ENCODE measurements around the gene ANKRD6. TPM values are rescaled to one million over a fixed set of nuclear protein-coding genes. Genes with fewer than 3 reads are reported as not detected.

ANKRD6 gene
- total RNA-seq, 1 donor from 2014 or later, result 43.5 TPM

GRCh38 chr6:89662659-89663223 is 229.8 kb downstream of the ANKRD6 start:
- Mint-ChIP-seq H3K27ac (no peak overlapping the region), H3K36me3 (peaks cover 48% of the 10 kb centered on the region), H3K9me3 (no peaks in the 10 kb centered on the region), H3K4me3 (no peak overlapping the region), H3K27me3 (ENCODE audit: low read depth) (no peaks in the 10 kb centered on the region), H3K4me1 (no peaks in the 10 kb centered on the region)
- DNase-seq (ENCODE audit: low spot score in 2 of 2, unreplicated experiment in 2 of 2), result no peak
- TF ChIP-seq, protein P1, sequence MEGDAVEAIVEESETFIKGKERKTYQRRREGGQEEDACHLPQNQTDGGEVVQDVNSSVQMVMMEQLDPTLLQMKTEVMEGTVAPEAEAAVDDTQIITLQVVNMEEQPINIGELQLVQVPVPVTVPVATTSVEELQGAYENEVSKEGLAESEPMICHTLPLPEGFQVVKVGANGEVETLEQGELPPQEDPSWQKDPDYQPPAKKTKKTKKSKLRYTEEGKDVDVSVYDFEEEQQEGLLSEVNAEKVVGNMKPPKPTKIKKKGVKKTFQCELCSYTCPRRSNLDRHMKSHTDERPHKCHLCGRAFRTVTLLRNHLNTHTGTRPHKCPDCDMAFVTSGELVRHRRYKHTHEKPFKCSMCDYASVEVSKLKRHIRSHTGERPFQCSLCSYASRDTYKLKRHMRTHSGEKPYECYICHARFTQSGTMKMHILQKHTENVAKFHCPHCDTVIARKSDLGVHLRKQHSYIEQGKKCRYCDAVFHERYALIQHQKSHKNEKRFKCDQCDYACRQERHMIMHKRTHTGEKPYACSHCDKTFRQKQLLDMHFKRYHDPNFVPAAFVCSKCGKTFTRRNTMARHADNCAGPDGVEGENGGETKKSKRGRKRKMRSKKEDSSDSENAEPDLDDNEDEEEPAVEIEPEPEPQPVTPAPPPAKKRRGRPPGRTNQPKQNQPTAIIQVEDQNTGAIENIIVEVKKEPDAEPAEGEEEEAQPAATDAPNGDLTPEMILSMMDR (IDR thresholded peaks at IDR 0.05; ENCODE audit: unreplicated experiment), result no peak

DNA sequence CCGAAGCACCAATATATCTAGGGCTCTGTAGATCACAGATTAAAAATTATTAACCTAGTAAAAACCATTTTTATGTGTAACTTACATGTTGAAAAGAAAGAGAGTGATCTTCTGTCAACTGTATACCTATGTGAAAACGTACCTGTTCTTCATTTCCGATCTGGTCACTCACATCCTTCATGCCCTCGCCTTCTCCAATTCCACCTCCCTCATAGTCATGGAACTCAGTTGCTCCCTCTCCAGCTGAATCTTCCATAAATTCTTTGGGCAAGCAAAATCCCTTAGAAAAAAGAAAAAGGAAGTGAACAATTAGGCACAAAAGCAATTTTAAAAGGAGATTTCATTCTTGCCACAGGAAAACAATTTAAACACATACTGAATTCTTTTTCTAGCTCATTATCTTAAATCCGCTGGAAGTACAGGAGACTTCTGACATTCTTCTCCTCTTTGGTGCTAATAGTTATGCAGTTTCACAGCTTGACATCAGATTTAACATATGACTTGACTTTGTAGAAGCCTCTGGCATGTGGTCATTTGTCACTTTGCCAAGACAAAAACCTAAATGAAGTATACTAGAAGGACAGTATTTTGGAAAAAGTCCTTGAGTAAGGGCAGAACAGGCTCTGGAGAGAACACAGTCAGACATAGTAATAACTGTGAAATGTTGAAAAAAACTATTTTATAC is 235.1 kb downstream of the ANKRD6 start:
- DNase-seq (ENCODE audit: low spot score in 2 of 2, unreplicated experiment in 2 of 2), result no peak
- Mint-ChIP-seq H3K9me3 (no peaks in the 10 kb centered on the region), H3K4me1 (peaks cover 14% of the 10 kb centered on the region), H3K4me3 (no peak overlapping the region), H3K27me3 (ENCODE audit: low read depth) (no peaks in the 10 kb centered on the region), H3K36me3 (peaks cover 39% of the 10 kb centered on the region), H3K27ac (peak overlapping the region; percentile 41)
- TF ChIP-seq, protein P1 (IDR thresholded peaks at IDR 0.05; ENCODE audit: unreplicated experiment), result no peak

DNA sequence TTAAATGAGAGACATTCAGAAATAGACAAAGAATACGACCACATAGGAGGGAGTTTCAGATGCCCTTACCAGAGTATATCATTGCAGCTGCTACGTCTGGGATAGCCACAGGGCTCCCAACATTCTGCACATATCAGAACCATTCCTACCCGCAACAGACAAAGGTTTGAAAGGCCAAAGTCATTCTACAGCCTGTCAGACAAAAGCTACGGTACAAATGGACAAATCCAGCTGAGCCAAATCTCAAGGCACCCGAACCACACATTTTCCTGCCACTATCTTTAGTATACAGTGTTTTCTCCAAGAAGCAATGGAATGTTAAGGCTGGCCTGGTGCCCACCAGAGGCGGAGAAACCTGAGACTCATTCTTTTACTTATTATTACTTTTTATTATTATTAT is 236.1 kb downstream of the ANKRD6 start:
- Mint-ChIP-seq H3K9me3 (no peaks in the 10 kb centered on the region), H3K27ac (peak overlapping the region; percentile 25), H3K27me3 (ENCODE audit: low read depth) (no peaks in the 10 kb centered on the region), H3K4me3 (no peak overlapping the region), H3K36me3 (peaks cover 38% of the 10 kb centered on the region), H3K4me1 (peaks cover 14% of the 10 kb centered on the region)
- DNase-seq (ENCODE audit: low spot score in 2 of 2, unreplicated experiment in 2 of 2), result no peak
- TF ChIP-seq, protein P1 (IDR thresholded peaks at IDR 0.05; ENCODE audit: unreplicated experiment), result no peak

DNA sequence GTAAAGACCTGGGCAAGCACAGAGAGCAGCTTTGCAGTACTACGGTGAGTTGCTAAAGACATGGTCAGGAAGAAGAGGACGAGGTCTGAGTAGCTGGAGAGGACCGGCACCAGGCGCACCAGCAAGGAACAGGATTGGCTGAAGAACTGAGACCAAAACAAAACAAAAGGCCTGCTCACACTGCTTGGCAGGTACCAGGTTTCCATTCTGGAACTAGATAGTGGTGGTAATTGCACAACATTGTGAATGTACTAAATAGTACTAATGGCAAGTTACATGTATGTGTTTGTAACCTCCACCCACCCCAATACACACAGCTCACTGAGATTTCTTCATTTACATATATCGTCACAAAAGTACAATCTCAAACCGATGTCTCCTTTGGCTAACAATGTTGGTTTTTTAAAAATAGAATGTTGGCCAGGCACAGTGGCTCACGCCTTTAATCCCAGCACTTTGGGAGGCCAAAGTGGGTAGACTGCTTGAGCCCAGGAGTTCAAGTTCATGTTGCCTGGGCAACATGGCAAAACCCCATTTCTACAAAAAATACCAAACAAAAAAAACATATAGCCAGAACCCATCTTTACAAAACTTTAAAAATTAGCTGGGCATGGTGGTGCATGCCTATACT is 238.1 kb downstream of the ANKRD6 start:
- H3K27ac Mint-ChIP-seq, result no peak overlapping the region
- H3K4me1 Mint-ChIP-seq, result peaks cover 14% of the 10 kb centered on the region
- H3K27me3 Mint-ChIP-seq (ENCODE audit: low read depth), result no peaks in the 10 kb centered on the region
- TF ChIP-seq, protein P1 (IDR thresholded peaks at IDR 0.05; ENCODE audit: unreplicated experiment), result no peak
- H3K9me3 Mint-ChIP-seq, result no peaks in the 10 kb centered on the region
- no peak for DNase-seq (ENCODE audit: low spot score in 2 of 2, unreplicated experiment in 2 of 2)
- H3K36me3 Mint-ChIP-seq, result peaks cover 45% of the 10 kb centered on the region
- no peak overlapping the region for H3K4me3 Mint-ChIP-seq

- Mint-ChIP-seq H3K27ac (no peak overlapping the region), H3K27me3 (ENCODE audit: low read depth) (no peaks in the 10 kb centered on the region), H3K4me3 (no peak overlapping the region), H3K36me3 (peaks cover 47% of the 10 kb centered on the region), H3K9me3 (no peaks in the 10 kb centered on the region), H3K4me1 (peaks cover 1% of the 10 kb centered on the region)
- TF ChIP-seq, protein P1 (IDR thresholded peaks at IDR 0.05; ENCODE audit: unreplicated experiment), result no peak
- no peak for DNase-seq (ENCODE audit: low spot score in 2 of 2, unreplicated experiment in 2 of 2)
Observed at GRCh38 chr6:89675949-89676748, 243.2 kb downstream of the ANKRD6 start.
